Measurements from ENCODE around the gene GAGE1. TPM values are rescaled to one million over a fixed set of nuclear protein-coding genes. Genes with fewer than 3 reads are reported as not detected.

Gene GAGE1
- total and polyA plus RNA-seq, 2 of the 8 experiments (the other 6 are each of a cell fraction or from before 2014, with no cell fraction given): not detected

GRCh38 chrX:49644991-49645637, 46.3 kb downstream of the GAGE1 start:
- no peaks in the 10 kb centered on the region for H4K20me1 ChIP-seq (replicated peaks in 1 of 2; ENCODE audit: control insufficient read depth in 1 of 2, insufficient read depth in 2 of 2, low read length in 2 of 2)
- H4K91ac ChIP-seq (replicated peaks; ENCODE audit: insufficient read length, low read length): no peak overlapping the region
- H3K18ac ChIP-seq (ENCODE audit: extremely low read depth, low read length): no peak overlapping the region
- H2BK15ac ChIP-seq (ENCODE audit: low read length): no peak overlapping the region
- no peak overlapping the region for H3K4me3 ChIP-seq (ENCODE audit: extremely low read depth in 1 of 4, insufficient read depth in 2 of 4, low read depth in 3 of 4, low read length in 4 of 4)
- no peaks in the 10 kb centered on the region for H3K23me2 ChIP-seq (ENCODE audit: low read depth, low read length)
- H2AK5ac ChIP-seq (ENCODE audit: low read depth, low read length): no peak overlapping the region
- H3K27ac ChIP-seq (ENCODE audit: low read depth, low read length): no peak overlapping the region
- H3K4me1 ChIP-seq (replicated peaks in 1 of 4; ENCODE audit: control insufficient read depth in 3 of 4, insufficient read depth in 4 of 4, low read length in 3 of 4): no peaks in the 10 kb centered on the region
- no peaks in the 10 kb centered on the region for H3K79me1 ChIP-seq (ENCODE audit: low read depth, low read length)
- no peak for FAIRE-seq
- H3K9me3 ChIP-seq (ENCODE audit: insufficient read depth in 2 of 2, low read depth in 1 of 2, low read length in 1 of 2): no peaks in the 10 kb centered on the region
- 93% methylated on average over 5 of the region's 8 CpGs; no CpG with 5 or more reads in 1 of the 2 experiments for WGBS, 2 experiments (ENCODE audit: extremely low coverage in 1 of 2, insufficient coverage in 1 of 2, insufficient read length in 1 of 2, insufficient replicate concordance in 2 of 2, low coverage in 1 of 2, low lambda C conversion rate in 2 of 2, missing lambda C conversion rate in 1 of 2)
- no peak overlapping the region for H3K14ac ChIP-seq (ENCODE audit: insufficient read length)
- POLR2A ChIA-PET (ENCODE audit: partially characterized antibody): no interaction called here
- H3K27me3 ChIP-seq (replicated peaks in 1 of 4; ENCODE audit: control insufficient read depth in 3 of 4, extremely low read depth in 1 of 4, insufficient read depth in 3 of 4, low read length in 3 of 4): no peaks in the 10 kb centered on the region
- no peak overlapping the region for H3K23ac ChIP-seq (ENCODE audit: insufficient read length)
- H3K4ac ChIP-seq (replicated peaks; ENCODE audit: insufficient read length, low read depth, low read length): no peak overlapping the region
- H4K8ac ChIP-seq (ENCODE audit: extremely low read depth, insufficient read depth, low read length): no peak overlapping the region
- no peak for DNase-seq (ENCODE audit: low read depth in 1 of 2, low spot score in 2 of 2)
- H3K4me2 ChIP-seq (ENCODE audit: insufficient read depth in 1 of 2, low read depth in 2 of 2, low read length in 2 of 2): no peak overlapping the region
- no peak overlapping the region for H2BK120ac ChIP-seq (replicated peaks; ENCODE audit: low read depth, low read length)
- no peak overlapping the region for H3K56ac ChIP-seq (replicated peaks; ENCODE audit: insufficient read length, low read depth, low read length)
- no peak overlapping the region for H2BK12ac ChIP-seq (ENCODE audit: low read depth, low read length)
- no peak overlapping the region for H2AFZ ChIP-seq (ENCODE audit: low read length)
- TF ChIP-seq POU5F1 (IDR thresholded peaks at IDR 0.05; ENCODE audit: low read depth, low read length) (no peak), GABPA (IDR thresholded peaks at IDR 0.05; ENCODE audit: borderline replicate concordance, insufficient read depth, low read length) (no peak), PHF8 (conservative IDR thresholded peaks at IDR 0.05; ENCODE audit: low read depth, low read length) (no peak)
- H3K79me2 ChIP-seq (ENCODE audit: control insufficient read depth in 1 of 2, insufficient read depth in 2 of 2, low read length in 2 of 2): no peaks in the 10 kb centered on the region
- no peak overlapping the region for H4K5ac ChIP-seq (ENCODE audit: insufficient read length, low read depth, low read length)
- no peaks in the 10 kb centered on the region for H3K36me3 ChIP-seq (ENCODE audit: control insufficient read depth in 2 of 4, insufficient read depth in 4 of 4, low read length in 3 of 4)
- CTCF ChIA-PET (ENCODE audit: partially characterized antibody): interaction anchor here (0.8 to 1.1 kb wide), 2 partner anchors 194 to 353 kb away, joined by 3 read pairs; no protein-coding TSS in a partner anchor
- no peak overlapping the region for H2BK5ac ChIP-seq (ENCODE audit: low read depth, low read length)
- no peak overlapping the region for H3K9ac ChIP-seq (replicated peaks in 1 of 4; ENCODE audit: extremely low read depth in 1 of 4, low read depth in 3 of 4, low read length in 3 of 4)
- H2BK20ac ChIP-seq (ENCODE audit: low read length): no peak overlapping the region
